ENCODE results near the gene CSTF1. TPM values are rescaled to one million over a fixed set of nuclear protein-coding genes. Genes with fewer than 3 reads are reported as not detected.

The CSTF1 gene
- total and polyA plus RNA-seq, 4 donors: 11.9 to 20.2 (median 16.0) TPM

- WGBS: 75% methylated on average over 1 of the region's 1 CpG
- Histone ChIP-seq H3K36me3 (ENCODE audit: control insufficient read depth in 4 of 4, insufficient read depth in 3 of 4, low read depth in 1 of 4, low read length in 3 of 4) (peaks cover 0 to 4% (median 2%) of the 10 kb centered on the region in 4 donors), H3K4me1 (ENCODE audit: control insufficient read depth in 4 of 4, insufficient read depth in 4 of 4, low read length in 3 of 4) (no peaks in the 10 kb centered on the region), H3K27ac (ENCODE audit: low read depth in 1 of 2, low read length in 2 of 2) (no peak overlapping the region), H3K27me3 (ENCODE audit: control insufficient read depth in 4 of 4, insufficient read depth in 4 of 4, low read length in 3 of 4) (no peaks in the 10 kb centered on the region), H3K4me3 (ENCODE audit: low read depth in 1 of 3, low read length in 3 of 3) (no peak overlapping the region), H3K9me3 (ENCODE audit: control insufficient read depth in 4 of 4, low read length in 3 of 4) (no peaks in the 10 kb centered on the region), H3K9ac (ENCODE audit: low read depth in 1 of 2, low read length in 2 of 2) (no peak overlapping the region)
- TF ChIP-seq GABPA (IDR thresholded peaks at IDR 0.05 in 1 of 2, conservative IDR thresholded peaks at IDR 0.05 in 1 of 2) (no peak), EGR1 (IDR thresholded peaks at IDR 0.05; ENCODE audit: low read depth in 2 of 2) (no peak), FOXA2 (IDR thresholded peaks at IDR 0.05) (no peak), SP1 (IDR thresholded peaks at IDR 0.05) (no peak)
- TF ChIP-seq, protein P1, sequence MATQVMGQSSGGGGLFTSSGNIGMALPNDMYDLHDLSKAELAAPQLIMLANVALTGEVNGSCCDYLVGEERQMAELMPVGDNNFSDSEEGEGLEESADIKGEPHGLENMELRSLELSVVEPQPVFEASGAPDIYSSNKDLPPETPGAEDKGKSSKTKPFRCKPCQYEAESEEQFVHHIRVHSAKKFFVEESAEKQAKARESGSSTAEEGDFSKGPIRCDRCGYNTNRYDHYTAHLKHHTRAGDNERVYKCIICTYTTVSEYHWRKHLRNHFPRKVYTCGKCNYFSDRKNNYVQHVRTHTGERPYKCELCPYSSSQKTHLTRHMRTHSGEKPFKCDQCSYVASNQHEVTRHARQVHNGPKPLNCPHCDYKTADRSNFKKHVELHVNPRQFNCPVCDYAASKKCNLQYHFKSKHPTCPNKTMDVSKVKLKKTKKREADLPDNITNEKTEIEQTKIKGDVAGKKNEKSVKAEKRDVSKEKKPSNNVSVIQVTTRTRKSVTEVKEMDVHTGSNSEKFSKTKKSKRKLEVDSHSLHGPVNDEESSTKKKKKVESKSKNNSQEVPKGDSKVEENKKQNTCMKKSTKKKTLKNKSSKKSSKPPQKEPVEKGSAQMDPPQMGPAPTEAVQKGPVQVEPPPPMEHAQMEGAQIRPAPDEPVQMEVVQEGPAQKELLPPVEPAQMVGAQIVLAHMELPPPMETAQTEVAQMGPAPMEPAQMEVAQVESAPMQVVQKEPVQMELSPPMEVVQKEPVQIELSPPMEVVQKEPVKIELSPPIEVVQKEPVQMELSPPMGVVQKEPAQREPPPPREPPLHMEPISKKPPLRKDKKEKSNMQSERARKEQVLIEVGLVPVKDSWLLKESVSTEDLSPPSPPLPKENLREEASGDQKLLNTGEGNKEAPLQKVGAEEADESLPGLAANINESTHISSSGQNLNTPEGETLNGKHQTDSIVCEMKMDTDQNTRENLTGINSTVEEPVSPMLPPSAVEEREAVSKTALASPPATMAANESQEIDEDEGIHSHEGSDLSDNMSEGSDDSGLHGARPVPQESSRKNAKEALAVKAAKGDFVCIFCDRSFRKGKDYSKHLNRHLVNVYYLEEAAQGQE (IDR thresholded peaks at IDR 0.05): no peak
- no peak for DNase-seq (ENCODE audit: low spot score)
Measured at GRCh38 chr20:56373942-56374341, 18.5 kb upstream of the CSTF1 start.

DNA sequence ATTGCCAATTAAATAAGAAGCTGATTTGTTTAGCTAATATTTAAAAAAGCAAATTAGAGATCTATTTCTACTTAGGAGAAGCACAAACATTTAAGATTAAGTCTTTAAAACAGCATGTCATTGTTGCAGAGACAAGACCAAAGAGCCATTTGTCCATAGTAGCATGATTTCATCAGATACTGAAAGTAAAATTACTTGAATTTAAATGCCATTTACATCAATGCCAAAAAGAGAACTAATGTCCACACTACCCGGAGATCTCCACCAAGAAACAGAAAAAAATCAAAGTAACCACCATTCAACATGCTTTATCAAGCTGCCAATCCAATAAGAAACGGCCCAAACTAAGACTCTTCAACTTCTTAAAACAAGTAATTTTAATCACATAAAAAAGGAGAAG is 16.1 kb upstream of the CSTF1 start:
- TF ChIP-seq YY1 (IDR thresholded peaks at IDR 0.05) (no peak), HNF4A (conservative IDR thresholded peaks at IDR 0.05) (no peak), RXRA (IDR thresholded peaks at IDR 0.05) (no peak), SP1 (IDR thresholded peaks at IDR 0.05) (no peak)
- TF ChIP-seq, protein P2, sequence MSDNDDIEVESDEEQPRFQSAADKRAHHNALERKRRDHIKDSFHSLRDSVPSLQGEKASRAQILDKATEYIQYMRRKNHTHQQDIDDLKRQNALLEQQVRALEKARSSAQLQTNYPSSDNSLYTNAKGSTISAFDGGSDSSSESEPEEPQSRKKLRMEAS (IDR thresholded peaks at IDR 0.05): no peak
- H3K4me1 ChIP-seq (ENCODE audit: control insufficient read depth in 4 of 4, insufficient read depth in 4 of 4, low read length in 3 of 4): no peaks in the 10 kb centered on the region
- no peaks in the 10 kb centered on the region for H3K27me3 ChIP-seq (ENCODE audit: control insufficient read depth in 4 of 4, insufficient read depth in 4 of 4, low read length in 3 of 4)
- DNase-seq (ENCODE audit: low spot score): no peak
- no peaks in the 10 kb centered on the region for H3K9me3 ChIP-seq (ENCODE audit: control insufficient read depth in 4 of 4, low read length in 3 of 4)
- WGBS: 91% methylated on average over 2 of the region's 2 CpGs
- H3K4me3 ChIP-seq (ENCODE audit: low read depth in 1 of 3, low read length in 3 of 3): no peak overlapping the region
- no peak overlapping the region for H3K9ac ChIP-seq (ENCODE audit: low read depth in 1 of 2, low read length in 2 of 2)
- no peaks in the 10 kb centered on the region for H3K36me3 ChIP-seq (ENCODE audit: control insufficient read depth in 4 of 4, insufficient read depth in 3 of 4, low read depth in 1 of 4, low read length in 3 of 4)
- H3K27ac ChIP-seq (ENCODE audit: low read depth in 1 of 2, low read length in 2 of 2): no peak overlapping the region

- DNase-seq (ENCODE audit: low spot score): no peak
- Histone ChIP-seq H3K9me3 (ENCODE audit: control insufficient read depth in 4 of 4, low read length in 3 of 4) (no peaks in the 10 kb centered on the region), H3K4me1 (ENCODE audit: control insufficient read depth in 4 of 4, insufficient read depth in 4 of 4, low read length in 3 of 4) (no peaks in the 10 kb centered on the region), H3K9ac (ENCODE audit: low read depth in 1 of 2, low read length in 2 of 2) (no peak overlapping the region), H3K27me3 (ENCODE audit: control insufficient read depth in 4 of 4, insufficient read depth in 4 of 4, low read length in 3 of 4) (no peaks in the 10 kb centered on the region), H3K36me3 (ENCODE audit: control insufficient read depth in 4 of 4, insufficient read depth in 3 of 4, low read depth in 1 of 4, low read length in 3 of 4) (no peaks in the 10 kb centered on the region), H3K27ac (ENCODE audit: low read depth in 1 of 2, low read length in 2 of 2) (no peak overlapping the region), H3K4me3 (ENCODE audit: low read depth in 1 of 3, low read length in 3 of 3) (no peak overlapping the region)
- TF ChIP-seq ZBTB33 (IDR thresholded peaks at IDR 0.05) (no peak), TAF1 (conservative IDR thresholded peaks at IDR 0.05) (no peak), SP1 (IDR thresholded peaks at IDR 0.05) (no peak), HNF4G (IDR thresholded peaks at IDR 0.05) (no peak), GABPA (IDR thresholded peaks at IDR 0.05 in 1 of 2, conservative IDR thresholded peaks at IDR 0.05 in 1 of 2) (no peak), EGR1 (IDR thresholded peaks at IDR 0.05; ENCODE audit: low read depth in 2 of 2) (no peak), NR2F2 (IDR thresholded peaks at IDR 0.05) (no peak)
- TF ChIP-seq, protein P3, sequence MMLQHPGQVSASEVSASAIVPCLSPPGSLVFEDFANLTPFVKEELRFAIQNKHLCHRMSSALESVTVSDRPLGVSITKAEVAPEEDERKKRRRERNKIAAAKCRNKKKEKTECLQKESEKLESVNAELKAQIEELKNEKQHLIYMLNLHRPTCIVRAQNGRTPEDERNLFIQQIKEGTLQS (IDR thresholded peaks at IDR 0.05): no peak
- WGBS: 95% methylated on average over 3 of the region's 3 CpGs
Measured at GRCh38 chr20:56378386-56378785, 14.1 kb upstream of the CSTF1 start.

Measured in liver (tissue), 9 donors.